ENCODE data around the gene STMND1. TPM values are rescaled to one million over a fixed set of nuclear protein-coding genes. Genes with fewer than 3 reads are reported as not detected.

The STMND1 gene
- total RNA-seq, 1 donor from 2014 or later = not detected

DNA sequence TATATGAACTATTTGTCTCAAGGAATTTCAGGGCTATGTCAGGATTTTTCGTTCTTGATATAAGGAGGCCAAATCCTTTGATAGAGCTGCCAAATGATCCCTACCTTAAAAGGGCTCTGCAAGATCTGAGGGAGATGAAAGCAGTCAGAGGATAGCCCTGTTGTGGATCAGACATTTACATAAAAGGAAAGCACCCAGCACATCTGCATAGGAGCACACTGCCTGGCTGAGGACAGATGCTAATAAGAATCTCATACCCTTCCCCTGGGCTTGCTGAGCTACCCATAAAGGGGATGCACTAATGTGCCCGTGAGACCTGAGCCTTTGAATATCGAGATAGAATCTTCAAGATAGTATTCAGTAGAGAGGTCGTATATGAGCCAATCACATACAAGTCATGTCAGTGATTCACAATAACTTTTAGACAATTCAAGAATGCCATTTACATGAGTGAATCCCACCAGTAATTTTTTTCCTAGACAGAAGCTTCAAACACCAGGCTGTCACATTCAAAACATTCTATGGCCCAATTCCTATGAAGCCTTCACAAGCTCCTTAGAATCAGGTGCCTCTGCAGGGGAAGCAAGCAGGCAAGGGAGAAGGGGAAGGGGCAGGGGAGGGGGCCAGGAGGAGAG lies 71.1 kb downstream of the STMND1 start:
- DNase-seq = no peak
- no peaks in the 10 kb centered on the region for H3K4me1 ChIP-seq

DNA sequence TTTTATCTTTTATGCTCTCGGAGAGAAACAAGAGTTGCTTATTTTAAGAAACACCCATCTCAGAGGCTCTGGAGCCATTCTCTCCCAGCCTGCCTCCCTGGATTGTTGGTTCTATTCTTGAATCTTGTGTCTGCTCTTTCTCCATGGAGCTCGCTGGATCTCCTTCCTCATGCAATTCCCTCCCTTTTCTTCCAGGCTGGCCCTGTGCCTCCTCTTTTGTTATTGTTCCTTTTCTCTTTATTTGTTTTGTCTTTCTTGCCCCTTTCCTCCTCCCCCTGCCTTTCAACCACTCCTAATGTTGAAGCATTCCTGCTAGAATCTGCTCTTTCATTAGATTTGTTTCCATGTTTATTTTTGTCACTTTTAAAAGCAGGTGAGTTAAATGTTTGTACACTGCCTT lies 76.5 kb downstream of the STMND1 start:
- intact Hi-C loops (cut with micrococcal nuclease) = loop anchor here (10.0 kb wide), 1 partner anchor 96 kb away; no protein-coding TSS in a partner anchor
- no peak for DNase-seq
- TF ChIP-seq, protein P1, sequence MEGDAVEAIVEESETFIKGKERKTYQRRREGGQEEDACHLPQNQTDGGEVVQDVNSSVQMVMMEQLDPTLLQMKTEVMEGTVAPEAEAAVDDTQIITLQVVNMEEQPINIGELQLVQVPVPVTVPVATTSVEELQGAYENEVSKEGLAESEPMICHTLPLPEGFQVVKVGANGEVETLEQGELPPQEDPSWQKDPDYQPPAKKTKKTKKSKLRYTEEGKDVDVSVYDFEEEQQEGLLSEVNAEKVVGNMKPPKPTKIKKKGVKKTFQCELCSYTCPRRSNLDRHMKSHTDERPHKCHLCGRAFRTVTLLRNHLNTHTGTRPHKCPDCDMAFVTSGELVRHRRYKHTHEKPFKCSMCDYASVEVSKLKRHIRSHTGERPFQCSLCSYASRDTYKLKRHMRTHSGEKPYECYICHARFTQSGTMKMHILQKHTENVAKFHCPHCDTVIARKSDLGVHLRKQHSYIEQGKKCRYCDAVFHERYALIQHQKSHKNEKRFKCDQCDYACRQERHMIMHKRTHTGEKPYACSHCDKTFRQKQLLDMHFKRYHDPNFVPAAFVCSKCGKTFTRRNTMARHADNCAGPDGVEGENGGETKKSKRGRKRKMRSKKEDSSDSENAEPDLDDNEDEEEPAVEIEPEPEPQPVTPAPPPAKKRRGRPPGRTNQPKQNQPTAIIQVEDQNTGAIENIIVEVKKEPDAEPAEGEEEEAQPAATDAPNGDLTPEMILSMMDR (IDR thresholded peaks at IDR 0.05; ENCODE audit: borderline replicate concordance) = no peak
- Histone ChIP-seq H3K27ac (replicated peaks) (no peak overlapping the region), H3K4me3 (no peak overlapping the region), H3K9me3 (replicated peaks) (peaks cover 11% of the 10 kb centered on the region), H3K36me3 (no peaks in the 10 kb centered on the region), H3K4me1 (peaks cover 8% of the 10 kb centered on the region), H3K27me3 (ENCODE audit: low read depth) (no peaks in the 10 kb centered on the region)

More for the DNA sequence above, 71.1 kb downstream of the STMND1 start:
- TF ChIP-seq, protein P1 (IDR thresholded peaks at IDR 0.05; ENCODE audit: borderline replicate concordance) = no peak
- no peaks in the 10 kb centered on the region for H3K9me3 ChIP-seq (replicated peaks)
- H3K27ac ChIP-seq (replicated peaks) = no peak overlapping the region
- no peaks in the 10 kb centered on the region for H3K27me3 ChIP-seq (ENCODE audit: low read depth)
- no peaks in the 10 kb centered on the region for H3K36me3 ChIP-seq
- no peak overlapping the region for H3K4me3 ChIP-seq
- intact Hi-C loops (cut with micrococcal nuclease) = loop anchor here (10.0 kb wide), 1 partner anchor 102 kb away; no protein-coding TSS in a partner anchor

DNA sequence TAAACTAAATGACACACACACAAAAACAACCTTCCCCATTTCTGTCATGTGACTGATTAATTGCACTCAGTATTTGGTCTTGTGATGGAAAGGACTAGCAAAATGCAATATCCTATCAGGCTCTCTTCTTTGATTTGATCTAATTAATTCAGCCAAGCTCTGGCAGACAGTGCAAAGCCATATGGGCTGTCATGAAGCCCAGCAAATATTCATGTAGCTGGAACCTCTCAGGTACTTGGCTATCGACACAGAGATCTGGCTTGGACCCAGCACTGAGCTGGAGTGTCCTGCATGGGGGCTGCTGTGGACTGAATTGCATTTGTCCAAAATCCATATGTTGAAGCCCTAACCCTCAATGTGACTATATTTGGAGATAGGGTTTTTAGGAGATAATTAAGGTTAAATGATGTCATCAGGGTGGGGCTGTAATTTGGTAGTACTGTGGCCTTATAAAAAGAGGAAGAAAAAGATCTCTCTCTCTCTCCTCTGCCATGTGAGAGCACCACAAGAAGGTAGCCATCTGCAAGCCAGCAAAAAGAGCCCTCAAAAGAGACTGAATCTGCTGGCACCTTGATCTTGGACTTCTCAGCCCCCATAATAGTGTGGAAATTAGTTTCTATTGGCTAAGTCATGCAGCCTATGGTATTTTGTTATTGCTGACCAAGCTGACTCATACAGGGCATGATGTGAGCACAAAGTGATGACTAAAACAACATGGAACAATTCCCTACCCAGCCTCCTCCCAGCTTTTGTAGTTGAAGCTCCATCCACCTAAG lies 77.1 kb downstream of the STMND1 start:
- intact Hi-C loops (cut with micrococcal nuclease) = loop anchor here (10.0 kb wide), 1 partner anchor 96 kb away; no protein-coding TSS in a partner anchor
- Histone ChIP-seq H3K4me3 (no peak overlapping the region), H3K9me3 (replicated peaks) (peaks cover 11% of the 10 kb centered on the region), H3K36me3 (no peaks in the 10 kb centered on the region), H3K4me1 (peaks cover 8% of the 10 kb centered on the region), H3K27ac (replicated peaks) (no peak overlapping the region), H3K27me3 (ENCODE audit: low read depth) (no peaks in the 10 kb centered on the region)
- TF ChIP-seq, protein P1 (IDR thresholded peaks at IDR 0.05; ENCODE audit: borderline replicate concordance) = no peak
- DNase-seq = no peak

DNA sequence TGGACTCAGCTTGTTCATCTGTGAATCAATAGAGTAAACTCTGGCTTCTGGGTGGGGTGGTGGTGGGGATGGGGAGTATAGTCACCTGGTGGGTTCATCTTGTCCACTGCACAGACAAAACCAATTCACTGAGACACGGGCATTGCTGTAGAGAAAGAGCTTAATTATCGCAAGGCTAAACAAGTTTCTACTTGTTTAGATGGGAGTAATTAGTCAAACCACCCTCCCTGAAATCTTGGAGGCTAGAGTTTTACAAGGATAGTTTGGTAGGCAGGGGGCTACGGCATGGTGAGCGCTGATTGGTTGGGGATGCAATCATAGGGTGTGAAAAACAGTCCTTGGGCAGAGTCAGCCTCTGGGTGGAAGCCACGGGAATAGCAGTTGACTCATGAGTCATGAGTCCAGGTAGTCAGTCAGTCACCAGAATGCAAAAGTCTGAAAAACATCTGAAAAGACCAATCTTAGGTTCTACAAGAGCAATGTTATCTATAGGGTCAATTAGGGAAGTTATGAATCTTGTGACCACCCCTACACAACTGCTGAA lies 77.8 kb downstream of the STMND1 start:
- Histone ChIP-seq H3K4me3 (no peak overlapping the region), H3K27me3 (ENCODE audit: low read depth) (no peaks in the 10 kb centered on the region), H3K9me3 (replicated peaks) (peaks cover 11% of the 10 kb centered on the region)

More for the DNA sequence above, 77.8 kb downstream of the STMND1 start:
- no peak overlapping the region for H3K27ac ChIP-seq (replicated peaks)
- intact Hi-C loops (cut with micrococcal nuclease) = loop anchor here (10.0 kb wide), 1 partner anchor 95 kb away; no protein-coding TSS in a partner anchor
- TF ChIP-seq, protein P1 (IDR thresholded peaks at IDR 0.05; ENCODE audit: borderline replicate concordance) = no peak
- no peaks in the 10 kb centered on the region for H3K36me3 ChIP-seq
- DNase-seq = no peak
- peaks cover 8% of the 10 kb centered on the region for H3K4me1 ChIP-seq

Other genes with a start within 250 kb of the STMND1 start
- gene RBM24, start 179.3 kb downstream of the STMND1 start, total RNA-seq = 189 TPM